GM18498 (cell line): ENCODE measurements around the gene UBL3.

Source experiments
- ATAC-seq: cut with Tn5 transposase; IDR thresholded peaks from one replicate; pipeline ENCODE4 v1.9.1; 2021; ENCODE audit warnings: mild to moderate bottlenecking, moderate library complexity; ENCODE audit not compliant: unreplicated experiment

The UBL3 gene

GRCh38 chr13:29761160-29761559, 89.3 kb downstream of the UBL3 start:
- no peak for ATAC-seq

GRCh38 chr13:29760544-29760943, 89.9 kb downstream of the UBL3 start:
- ATAC-seq: no peak

GRCh38 chr13:29758531-29759114, 91.8 kb downstream of the UBL3 start:
- ATAC-seq: peak; percentile 95

GRCh38 chr13:29756506-29756905, 93.9 kb downstream of the UBL3 start:
- ATAC-seq: no peak

GRCh38 chr13:29754473-29754806, 96.0 kb downstream of the UBL3 start:
- no peak for ATAC-seq

GRCh38 chr13:29753618-29754472, 96.6 kb downstream of the UBL3 start:
- no peak for ATAC-seq

GRCh38 chr13:29752175-29752574, 98.2 kb downstream of the UBL3 start:
- no peak for ATAC-seq

- ATAC-seq: no peak
Observed at GRCh38 chr13:29750183-29750530, 100.3 kb downstream of the UBL3 start.

GRCh38 chr13:29749401-29750182, 100.8 kb downstream of the UBL3 start:
- no peak for ATAC-seq

GRCh38 chr13:29748097-29748496, 102.3 kb downstream of the UBL3 start:
- ATAC-seq: no peak

GRCh38 chr13:29746148-29746677, 104.2 kb downstream of the UBL3 start:
- ATAC-seq: no peak

- ATAC-seq: no peak
Observed at GRCh38 chr13:29745704-29746103, 104.7 kb downstream of the UBL3 start.

GRCh38 chr13:29743201-29743786, 107.1 kb downstream of the UBL3 start:
- no peak for ATAC-seq

GRCh38 chr13:29740961-29741360, 109.5 kb downstream of the UBL3 start:
- ATAC-seq: no peak

GRCh38 chr13:29737061-29737460, 113.4 kb downstream of the UBL3 start:
- no peak for ATAC-seq

- ATAC-seq: peak; percentile 38
Observed at GRCh38 chr13:29733147-29733611, 117.2 kb downstream of the UBL3 start.

- no peak for ATAC-seq
Observed at GRCh38 chr13:29730253-29730652, 120.2 kb downstream of the UBL3 start.

- no peak for ATAC-seq
Observed at GRCh38 chr13:29722415-29722814, 128.0 kb downstream of the UBL3 start.

- no peak for ATAC-seq
Observed at GRCh38 chr13:29721766-29722165, 128.7 kb downstream of the UBL3 start.

GRCh38 chr13:29718694-29719093, 131.7 kb downstream of the UBL3 start:
- ATAC-seq: no peak

GRCh38 chr13:29716493-29716892, 133.9 kb downstream of the UBL3 start:
- no peak for ATAC-seq
